ENCODE measurements around the gene TENT4A.
"Not testable (repeated sequence)": the region's sequence is repeated elsewhere in the genome, so short reads cannot be mapped to it uniquely, and the experiment has no call there.

The TENT4A gene

GRCh38 chr5:6755519-6755918 lies 42.3 kb downstream of the TENT4A start:
- no peak for DNase-seq

DNA sequence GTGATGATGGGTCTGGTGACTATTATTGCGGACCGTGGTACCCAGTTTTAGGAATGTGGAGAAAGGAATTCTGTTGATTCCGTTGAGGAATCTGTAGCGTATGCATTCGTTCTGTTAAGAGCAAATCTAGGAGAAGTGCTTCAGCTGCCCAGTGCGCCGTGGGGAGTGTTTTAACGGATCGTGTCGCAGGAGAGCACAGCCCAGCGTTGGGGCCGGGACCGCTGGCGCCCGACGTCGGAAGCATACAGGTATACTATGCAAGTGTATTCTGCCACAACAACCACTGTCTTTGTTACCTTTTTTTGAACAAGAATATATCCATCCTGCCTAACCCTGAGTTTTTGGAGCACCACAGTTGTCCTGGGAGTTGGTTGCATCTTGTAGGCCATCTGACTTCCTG lies 42.7 kb downstream of the TENT4A start:
- DNase-seq = no peak

DNA sequence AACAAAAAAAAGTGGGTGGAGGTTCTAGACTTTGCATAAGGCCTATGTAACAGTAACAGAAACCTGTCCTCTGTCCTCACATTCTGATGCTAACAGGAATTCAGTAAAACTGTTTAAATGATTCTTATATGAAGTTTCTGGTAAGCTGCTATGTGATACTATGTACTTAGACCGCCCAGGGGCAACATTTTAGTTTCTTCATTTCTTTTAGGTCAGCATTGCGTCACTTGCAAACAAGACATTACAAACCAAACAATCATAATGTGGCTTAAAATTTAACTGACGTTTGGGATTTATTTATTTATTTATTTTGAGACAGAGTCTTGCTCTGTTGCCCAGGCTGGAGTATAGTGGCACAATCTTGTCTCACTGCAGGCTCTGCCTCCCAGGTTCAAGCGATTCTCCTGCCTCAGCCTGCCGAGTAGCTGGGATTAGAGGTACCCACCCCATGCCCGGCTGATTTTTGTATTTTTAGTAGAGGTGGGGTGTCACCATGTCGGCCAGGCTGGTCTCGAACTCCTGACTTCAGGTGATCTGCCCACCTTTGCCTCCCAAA lies 44.3 kb downstream of the TENT4A start:
- DNase-seq = no peak

GRCh38 chr5:6758236-6758635 lies 45.0 kb downstream of the TENT4A start:
- DNase-seq = no peak

GRCh38 chr5:6758706-6759105 lies 45.5 kb downstream of the TENT4A start:
- no peak for DNase-seq

- DNase-seq = no peak
These were observed 46.2 kb downstream of the TENT4A start for GRCh38 chr5:6759401-6759800.

DNA sequence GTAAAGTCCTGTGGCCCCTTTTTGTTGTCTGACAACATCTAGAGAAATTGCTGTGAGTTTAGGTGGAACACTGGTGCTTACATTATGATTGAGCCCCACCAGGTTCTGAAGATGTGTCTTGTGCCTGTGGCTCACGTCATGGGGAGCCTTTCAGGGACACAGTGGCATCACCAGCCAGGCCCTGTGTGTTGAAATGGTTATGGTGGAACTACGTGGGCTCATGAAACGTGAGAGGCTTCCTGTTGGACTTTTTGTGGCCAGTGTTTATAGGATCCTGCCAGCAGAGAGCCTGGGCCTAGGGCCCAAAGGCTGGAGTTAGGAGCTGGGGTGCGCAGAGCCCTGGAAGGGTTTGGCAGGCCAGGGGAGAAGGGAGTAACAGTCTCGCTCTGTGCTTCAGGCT lies 46.8 kb downstream of the TENT4A start:
- no peak for DNase-seq

DNA sequence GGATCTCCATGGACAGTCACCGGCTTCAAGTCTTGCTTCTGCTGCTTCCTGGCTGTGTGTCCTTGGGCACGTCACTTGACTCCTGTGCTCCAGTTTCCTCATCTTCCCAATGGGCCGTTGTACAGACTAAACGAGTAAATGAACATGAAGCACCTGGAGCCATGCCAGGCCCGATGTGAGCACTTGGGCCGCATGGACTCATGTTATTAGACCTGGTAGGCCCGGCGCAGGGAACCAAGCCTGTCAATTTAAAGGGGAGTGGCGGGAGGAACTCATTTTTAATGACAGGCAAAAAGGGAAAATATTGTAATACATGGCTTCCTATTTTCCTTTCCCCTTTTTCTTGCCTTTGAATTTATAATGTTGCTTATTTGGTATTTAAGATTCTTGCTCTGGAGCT lies 47.5 kb downstream of the TENT4A start:
- DNase-seq = no peak

GRCh38 chr5:6761333-6761732 lies 48.1 kb downstream of the TENT4A start:
- DNase-seq = no peak

- DNase-seq = no peak
These were observed 48.9 kb downstream of the TENT4A start for GRCh38 chr5:6762116-6762515.

DNA sequence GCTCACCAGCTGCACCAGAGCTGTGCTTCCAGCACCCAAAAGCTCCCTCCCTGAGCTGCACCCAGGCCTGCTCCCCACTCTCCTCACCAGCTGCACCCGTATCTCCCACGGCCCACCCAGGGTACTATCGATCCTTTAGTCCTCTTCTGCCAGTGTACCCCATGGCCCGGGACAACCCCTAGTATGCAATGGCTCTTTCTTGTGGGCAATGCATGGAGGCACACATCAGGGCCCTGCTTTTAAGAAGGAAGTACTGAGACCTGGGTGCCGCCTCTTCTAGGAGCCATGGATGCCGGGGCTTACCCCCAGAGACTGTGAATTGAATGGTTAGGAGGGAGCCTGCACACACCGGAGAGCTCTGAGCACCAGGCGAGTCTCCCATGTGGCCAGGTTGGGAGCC lies 49.5 kb downstream of the TENT4A start:
- DNase-seq = no peak

GRCh38 chr5:6763191-6763590 lies 50.0 kb downstream of the TENT4A start:
- DNase-seq = no peak

- peak; percentile 78 for DNase-seq
These were observed 52.6 kb downstream of the TENT4A start for GRCh38 chr5:6765612-6766525.

- peak; percentile 56 for DNase-seq
These were observed 53.4 kb downstream of the TENT4A start for GRCh38 chr5:6766604-6767093.

DNA sequence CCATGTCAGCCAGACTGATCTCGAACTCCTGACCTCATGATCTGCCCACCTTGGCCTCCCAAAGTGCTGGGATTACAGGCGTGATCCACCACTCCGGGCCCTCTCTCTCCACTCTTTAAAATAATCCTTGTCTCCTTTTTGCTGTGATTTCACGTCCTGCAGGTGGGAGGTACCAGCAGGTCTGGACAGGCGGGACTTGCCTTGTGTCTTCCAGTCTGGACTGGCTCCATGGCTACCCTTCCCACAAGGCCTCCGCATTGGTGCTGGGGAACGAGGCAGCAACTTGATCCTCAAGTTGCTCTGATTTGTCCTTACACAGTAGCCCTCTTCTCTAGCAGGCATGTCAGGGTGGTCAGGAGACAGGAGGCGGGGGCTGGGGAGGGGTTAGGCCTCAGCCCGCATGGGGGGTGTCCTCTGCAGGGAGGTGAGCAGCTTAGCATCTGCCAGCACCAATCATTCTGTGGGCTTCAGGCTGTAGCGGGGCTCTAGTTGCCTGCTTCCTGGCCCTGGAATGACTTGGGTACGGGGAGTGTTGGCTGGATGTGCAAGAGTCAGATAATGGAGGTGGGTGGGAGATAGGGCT lies 54.3 kb downstream of the TENT4A start:
- DNase-seq = no peak

DNA sequence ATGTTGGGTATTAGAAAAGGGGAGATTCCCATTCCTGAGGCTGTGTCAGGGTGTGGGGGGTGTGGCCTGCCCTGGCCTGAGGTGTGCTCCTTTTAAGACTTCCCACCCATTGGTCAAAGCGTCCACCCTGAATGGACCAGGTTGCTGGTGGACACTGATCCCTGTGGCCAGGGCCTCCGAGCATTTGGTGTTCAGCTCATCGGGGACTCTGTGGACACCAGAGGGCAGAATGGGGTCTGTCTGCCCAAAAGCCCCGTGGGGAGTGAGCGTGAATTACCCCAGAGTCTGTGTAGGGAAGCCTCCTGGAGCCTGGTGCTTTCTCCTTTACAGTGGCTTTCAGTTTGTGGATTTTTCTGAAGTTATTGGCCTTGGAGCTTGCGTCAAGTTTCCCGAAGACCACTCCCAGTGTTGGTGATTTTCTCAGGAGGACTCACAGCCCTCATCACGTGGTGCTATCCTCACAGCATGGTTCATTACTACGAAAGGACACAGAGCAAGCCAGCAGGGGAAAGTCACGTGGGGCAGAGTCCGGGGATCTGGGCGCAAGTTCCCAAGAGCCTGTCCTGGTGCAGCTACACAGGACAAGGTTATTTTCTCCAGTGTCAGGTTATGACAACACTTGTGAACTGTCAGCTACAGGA lies 55.5 kb downstream of the TENT4A start:
- DNase-seq = no peak

- DNase-seq = no peak
These were observed 57.8 kb downstream of the TENT4A start for GRCh38 chr5:6770826-6771607.

GRCh38 chr5:6772886-6773285 lies 59.7 kb downstream of the TENT4A start:
- DNase-seq = no peak

DNA sequence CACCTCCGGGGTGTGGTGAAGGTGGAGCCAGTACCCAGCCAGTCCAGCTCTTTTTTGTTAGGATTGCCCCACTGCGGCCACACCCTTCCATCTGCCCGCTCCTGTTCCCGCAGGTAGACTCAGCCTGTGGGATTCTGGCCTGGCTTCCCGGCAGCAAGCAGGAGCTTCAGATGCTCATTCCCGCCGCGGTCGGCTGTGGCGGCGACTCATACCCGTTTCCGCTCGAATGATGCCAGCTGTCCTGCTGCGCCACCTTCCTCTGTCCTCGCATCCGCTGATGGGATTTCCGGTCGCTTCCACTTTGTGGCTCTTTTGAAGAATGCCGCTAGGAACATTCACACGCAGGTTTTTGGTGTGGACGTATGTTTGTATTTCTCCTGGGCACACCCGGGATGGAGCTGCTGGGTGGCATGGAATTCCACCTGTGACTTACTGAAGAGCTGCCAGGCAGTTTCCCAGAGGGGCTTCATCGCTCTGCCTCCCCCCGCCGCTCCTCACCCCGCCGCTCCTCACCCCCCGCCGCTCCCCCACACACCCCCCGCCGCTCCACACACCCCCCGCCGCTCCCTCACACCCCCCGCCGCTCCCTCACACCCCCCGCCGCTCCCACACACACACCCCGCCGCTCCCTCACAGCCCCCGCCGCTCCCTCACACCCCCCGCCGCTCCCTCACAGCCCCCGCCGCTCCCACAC lies 60.3 kb downstream of the TENT4A start:
- DNase-seq = no peak

GRCh38 chr5:6774207-6774606 lies 61.0 kb downstream of the TENT4A start:
- not testable (repeated sequence) for DNase-seq

DNA sequence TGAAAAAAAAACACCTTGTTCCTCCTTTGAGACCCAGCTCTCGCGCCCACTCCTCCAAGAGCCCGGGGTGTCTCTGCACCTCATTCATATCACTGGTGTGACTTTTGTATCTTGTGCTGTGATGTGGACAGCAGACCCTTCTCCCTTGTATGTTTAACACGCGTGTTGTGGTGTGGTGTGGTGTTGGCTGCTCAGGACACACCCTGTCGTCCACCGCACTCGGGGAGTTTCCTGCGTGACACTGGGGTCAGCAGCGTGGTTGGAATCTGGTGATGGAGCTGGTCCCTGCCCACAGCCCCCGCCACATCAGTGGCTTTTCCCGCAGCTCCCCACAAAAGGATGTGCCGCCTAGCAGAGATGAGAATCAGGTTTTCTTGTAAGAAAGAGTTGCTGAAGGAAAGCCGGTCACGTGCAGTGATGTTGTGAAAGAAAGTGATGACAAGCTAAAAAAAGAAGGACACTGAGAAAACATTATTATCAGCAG lies 61.5 kb downstream of the TENT4A start:
- DNase-seq = no peak

GRCh38 chr5:6775571-6775970 lies 62.3 kb downstream of the TENT4A start:
- no peak for DNase-seq
